Measurements from ENCODE around the gene BLVRA.
"Not testable (repeated sequence)": the region's sequence is repeated elsewhere in the genome, so short reads cannot be mapped to it uniquely, and the experiment has no call there.

Gene BLVRA

DNA sequence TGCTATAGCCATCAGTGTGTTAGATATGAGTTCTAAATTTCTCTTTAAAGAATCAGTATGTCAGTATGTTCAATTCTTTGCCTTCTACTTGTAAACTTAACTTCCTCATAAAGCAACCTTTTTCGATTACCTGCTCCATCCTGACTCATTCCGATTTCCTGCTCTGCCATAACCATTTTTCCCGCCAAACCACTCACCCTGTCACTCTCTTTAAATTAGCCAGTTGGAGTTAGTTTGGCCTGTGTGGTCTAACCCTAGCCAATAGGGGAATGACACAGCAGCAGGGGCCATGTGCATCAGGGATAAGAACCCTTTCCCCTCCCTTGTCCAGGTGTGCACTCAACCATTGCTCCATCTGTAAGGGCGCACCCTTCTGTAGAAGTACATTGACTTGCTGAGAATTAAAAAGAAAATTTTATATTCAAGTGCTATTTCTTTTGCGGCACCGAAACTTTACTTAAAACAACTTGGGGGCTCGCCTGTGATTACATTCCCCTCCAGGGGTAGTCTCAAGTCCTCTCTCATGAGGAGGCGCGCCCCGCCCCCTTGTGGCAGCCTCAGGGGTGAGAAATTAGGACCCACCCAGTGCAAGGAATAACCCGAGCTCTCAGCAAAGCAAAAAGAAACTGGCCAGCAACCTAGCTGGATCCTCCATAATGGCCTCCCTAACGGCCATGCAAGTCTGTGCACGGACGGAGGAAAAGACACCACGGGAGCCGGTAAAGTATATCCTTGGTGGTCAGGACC, 51.9 kb downstream of the BLVRA start:
- not testable (repeated sequence) for ATAC-seq

DNA sequence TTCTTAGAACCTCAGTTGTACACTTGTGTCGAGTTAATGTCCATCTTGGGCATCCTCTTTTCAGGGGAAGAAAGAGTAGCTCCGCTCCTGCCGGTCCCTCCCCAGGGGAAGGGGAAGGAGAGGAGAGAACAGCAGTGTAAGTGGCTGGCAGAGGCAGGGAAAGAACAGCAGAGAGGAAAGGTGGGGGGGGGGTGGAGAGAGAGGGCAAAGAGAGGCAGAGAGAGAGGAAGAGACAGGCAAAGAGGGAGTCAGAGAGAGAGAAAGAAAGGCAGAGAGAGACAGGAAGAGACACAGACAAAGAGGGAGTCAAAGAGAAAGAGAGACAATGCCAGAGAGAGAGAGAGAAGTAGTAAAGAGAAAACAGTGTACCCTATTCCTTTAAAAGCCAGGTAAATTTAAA, 56.9 kb downstream of the BLVRA start:
- ATAC-seq, result no peak

DNA sequence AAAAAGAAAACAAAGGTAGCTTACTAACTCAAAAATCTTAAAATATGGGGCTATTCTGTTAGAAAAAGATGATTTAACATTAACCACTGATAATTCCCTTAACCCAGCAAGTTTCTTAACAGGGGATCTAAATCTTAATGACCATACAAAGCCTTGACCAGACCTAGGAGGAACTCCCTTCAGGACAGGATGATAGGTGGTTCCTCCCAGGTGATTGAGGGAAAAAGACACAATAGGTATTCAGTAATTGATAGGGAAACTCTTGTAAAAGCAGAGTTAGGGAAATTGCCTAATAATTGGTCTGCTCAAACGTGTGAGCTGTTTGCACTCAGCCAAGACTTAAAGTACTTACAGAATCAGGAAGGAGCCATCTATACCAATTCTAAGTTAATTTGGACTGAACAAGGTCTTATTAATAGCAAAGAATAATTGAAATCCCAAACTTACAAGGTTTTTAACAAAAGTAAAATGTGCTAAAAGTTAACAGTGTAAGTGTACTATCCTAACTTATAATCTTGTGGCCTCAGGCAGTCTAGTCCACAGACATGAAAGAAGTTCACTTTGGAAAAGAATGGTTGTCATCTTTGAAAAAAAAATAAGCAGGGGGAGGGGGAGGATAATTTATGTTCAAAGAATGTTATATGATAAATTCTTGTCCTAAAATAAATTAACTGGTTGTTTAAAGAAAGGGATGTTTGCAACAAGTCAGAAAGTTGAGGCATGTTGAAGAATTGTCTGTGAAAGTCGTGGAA, 57.7 kb downstream of the BLVRA start:
- not testable (repeated sequence) for ATAC-seq

- ATAC-seq, result not testable (repeated sequence)
Measured at GRCh38 chr7:43823425-43823824, 64.9 kb downstream of the BLVRA start.

GRCh38 chr7:43823941-43824340, 65.5 kb downstream of the BLVRA start:
- ATAC-seq, result no peak

DNA sequence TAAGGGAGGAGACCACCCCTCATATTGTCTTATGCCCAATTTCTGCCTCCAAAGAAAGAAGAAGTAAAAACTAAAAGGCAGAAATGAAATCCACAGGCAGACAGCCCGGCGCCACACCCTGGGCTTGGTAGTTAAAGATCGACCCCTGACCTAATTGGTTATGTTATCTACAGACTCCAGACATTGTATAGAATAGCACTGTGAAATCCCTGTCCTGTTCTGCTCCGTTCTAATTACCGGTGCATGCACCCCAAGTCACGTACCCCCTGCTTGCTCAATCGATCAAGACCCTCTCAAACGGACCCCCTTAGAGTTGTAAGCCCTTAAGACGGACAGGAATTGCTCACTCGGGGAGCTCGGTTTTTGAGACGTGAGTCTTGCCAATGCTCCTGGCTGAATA, 66.0 kb downstream of the BLVRA start:
- ATAC-seq, result not testable (repeated sequence)

GRCh38 chr7:43824963-43825362, 66.5 kb downstream of the BLVRA start:
- no peak for ATAC-seq

DNA sequence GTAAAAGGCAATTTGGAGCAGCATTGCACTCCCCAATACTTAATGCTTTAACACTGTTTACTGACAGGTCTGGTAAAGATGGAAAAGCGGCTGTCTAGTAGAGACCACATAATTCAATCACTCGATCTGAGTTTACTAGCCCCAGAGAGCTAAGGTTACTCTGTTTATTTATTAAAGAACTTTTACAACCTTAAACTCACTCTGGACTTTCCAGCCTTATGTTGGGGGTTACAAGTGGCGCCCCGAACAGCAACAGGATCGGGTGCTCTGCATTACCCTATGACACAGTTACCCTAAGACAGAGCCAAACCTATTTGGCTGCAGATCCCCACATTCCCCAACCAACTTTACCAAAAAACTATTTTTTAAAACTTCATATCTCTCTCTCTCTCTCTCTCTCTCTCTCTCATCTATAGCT, 66.9 kb downstream of the BLVRA start:
- ATAC-seq, result no peak

GRCh38 chr7:43830917-43831316, 72.4 kb downstream of the BLVRA start:
- not testable (repeated sequence) for ATAC-seq

- ATAC-seq, result peak; percentile 66 to 76
Measured at GRCh38 chr7:43834463-43835251, 76.2 kb downstream of the BLVRA start.

DNA sequence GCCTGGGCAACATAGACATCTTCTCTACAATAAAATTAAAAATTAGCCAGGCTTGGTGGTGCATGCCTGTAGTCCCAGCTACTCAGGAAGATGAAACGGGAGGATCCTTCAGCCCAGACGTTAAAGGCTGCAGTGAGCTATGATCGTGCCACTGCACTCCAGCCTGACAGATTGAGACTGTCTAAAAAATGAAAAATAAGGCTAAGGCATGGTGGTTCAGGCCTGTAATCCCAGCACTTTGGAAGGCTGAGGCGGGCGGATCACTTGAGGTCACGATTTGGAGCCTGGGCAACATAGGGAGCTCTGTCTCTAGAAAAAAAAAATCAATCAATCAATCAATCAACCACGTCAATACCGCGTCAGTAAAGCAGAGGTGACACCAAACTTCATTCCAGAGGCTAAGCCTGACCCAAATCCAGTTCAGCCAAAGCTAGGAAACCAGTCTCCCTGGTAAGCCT, 79.8 kb downstream of the BLVRA start:
- no peak for ATAC-seq

- no peak for ATAC-seq
Measured at GRCh38 chr7:43843296-43843695, 84.8 kb downstream of the BLVRA start.

- ATAC-seq, result peak in 1 of 2 donors; percentile 30
Measured at GRCh38 chr7:43844257-43844656, 85.8 kb downstream of the BLVRA start.

GRCh38 chr7:43844662-43845061, 86.2 kb downstream of the BLVRA start:
- no peak for ATAC-seq

DNA sequence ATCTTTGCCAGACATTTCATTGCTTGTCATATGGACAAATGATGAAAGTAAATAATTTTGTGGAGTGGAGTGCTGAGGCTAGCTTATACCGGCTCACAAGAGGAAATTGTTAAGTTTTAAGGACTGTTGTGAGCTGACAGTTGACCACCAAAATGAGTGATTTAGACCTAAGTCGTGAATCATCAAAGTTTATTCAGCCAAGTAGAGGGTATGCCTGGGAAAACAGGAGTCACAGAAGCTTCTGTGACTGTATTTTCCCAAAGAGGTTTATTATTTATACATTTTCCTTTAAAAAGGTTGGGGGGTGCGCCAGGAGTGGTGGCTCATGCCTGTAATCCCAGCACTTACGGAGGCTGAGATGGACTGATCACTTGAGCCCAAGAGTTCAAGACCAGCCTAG, 89.0 kb downstream of the BLVRA start:
- no peak for ATAC-seq

- no peak for ATAC-seq
Measured at GRCh38 chr7:43849047-43849446, 90.6 kb downstream of the BLVRA start.

- ATAC-seq, result no peak
Measured at GRCh38 chr7:43850348-43851116, 92.1 kb downstream of the BLVRA start.

DNA sequence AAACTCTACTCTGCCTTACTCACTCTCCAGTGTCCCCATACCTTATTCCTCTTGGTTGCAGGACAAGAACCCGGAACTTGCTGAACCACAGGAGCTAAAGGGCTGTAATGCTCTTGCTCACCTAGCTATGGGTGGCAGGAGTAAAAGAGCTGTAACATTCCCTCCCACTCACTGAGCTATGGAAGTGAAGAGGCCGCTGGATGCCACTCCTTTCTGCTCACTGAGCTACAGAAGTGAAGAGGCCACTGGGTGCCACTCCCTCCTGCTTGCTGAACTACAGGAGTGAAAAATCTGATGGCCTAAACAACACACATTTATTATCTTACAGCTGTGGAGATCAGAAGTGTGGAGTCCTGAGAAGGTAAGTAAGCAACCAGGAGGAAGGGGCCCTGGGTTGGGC, 93.3 kb downstream of the BLVRA start:
- ATAC-seq, result no peak

DNA sequence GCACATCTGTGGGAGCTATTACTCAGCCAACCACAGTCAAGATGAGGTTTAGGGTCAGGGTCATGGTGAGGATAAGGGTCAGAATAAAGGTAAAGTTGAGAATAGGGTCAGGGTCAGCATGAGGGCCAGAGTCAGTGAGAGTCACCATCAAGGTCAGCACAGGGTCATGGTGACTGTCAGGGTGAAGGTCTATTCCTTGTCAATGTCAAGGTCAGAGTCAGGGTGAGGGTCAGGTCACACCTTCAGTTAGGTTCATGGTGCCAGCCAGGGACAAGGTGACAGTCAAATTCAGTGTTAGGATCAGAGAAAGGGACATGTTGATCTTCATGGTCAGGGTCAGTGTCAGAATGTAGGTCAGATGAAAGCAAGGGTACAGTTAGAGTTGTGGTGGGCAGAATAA, 96.7 kb downstream of the BLVRA start:
- ATAC-seq, result no peak

DNA sequence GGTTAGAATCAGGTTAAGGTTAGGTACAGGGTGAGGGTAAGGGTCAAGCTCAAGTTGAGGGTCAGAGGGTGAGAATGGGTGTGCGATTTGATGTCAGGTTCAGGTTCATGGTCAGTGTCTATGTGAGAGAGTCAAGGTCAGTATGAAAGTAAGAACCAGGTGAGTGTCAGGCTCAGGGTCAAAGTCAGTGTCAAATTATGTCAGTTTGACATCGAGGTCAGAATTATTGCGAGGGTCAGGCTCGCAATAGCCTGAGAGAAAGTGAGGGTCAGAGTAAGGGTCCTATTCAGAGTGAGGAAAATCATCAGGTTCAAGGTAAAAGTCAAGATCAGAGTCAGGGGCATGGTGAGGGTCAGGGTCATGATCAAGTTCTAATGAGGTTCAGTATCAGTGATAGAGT, 97.8 kb downstream of the BLVRA start:
- no peak for ATAC-seq

Data from activated CD4-positive, CD25-positive, alpha-beta regulatory T cell treated with anti-CD3 and anti-CD28 coated beads, Interleukin-2, amount 50 U/mL, for 24 hours (primary cell).